Nephron progenitor cell (in vitro differentiated cells): ENCODE measurements around the gene PPIC.
"Not testable (repeated sequence)": the region's sequence is repeated elsewhere in the genome, so short reads cannot be mapped to it uniquely, and the experiment has no call there.

Experiments
- DNase-seq: peaks from one replicate; pipeline ENCODE4 v3.0.0; 2021
- H3K27ac Mint-ChIP-seq: 2 replicates; pipeline ENCODE4 v1.8.0; 2021; ENCODE audit warnings: mild to moderate bottlenecking, moderate library complexity, mixed read lengths
- H3K27me3 Mint-ChIP-seq: 2 replicates; pipeline ENCODE4 v1.8.0; 2021; ENCODE audit warnings: mild to moderate bottlenecking, low read depth, mixed read lengths; ENCODE audit not compliant: poor library complexity
- H3K36me3 Mint-ChIP-seq: 2 replicates; pipeline ENCODE4 v1.8.0; 2021; ENCODE audit warnings: low read depth, mixed read lengths
- H3K4me1 Mint-ChIP-seq: 2 replicates; pipeline ENCODE4 v1.8.0; 2021; ENCODE audit warnings: mixed read lengths
- H3K4me3 Mint-ChIP-seq: 2 replicates; pipeline ENCODE4 v1.8.0; 2021; ENCODE audit warnings: mild to moderate bottlenecking, moderate library complexity, mixed read lengths
- H3K9me3 Mint-ChIP-seq: 2 replicates; pipeline ENCODE4 v1.8.0; 2021; ENCODE audit warnings: mild to moderate bottlenecking, moderate library complexity, mixed read lengths
- TF ChIP-seq, protein P1 (sequence below): fragments of 200-600 bp; sonication (generic); IDR thresholded peaks from 2 replicates; pipeline ENCODE4 v1.5.0; 2021; ENCODE audit warnings: antibody characterized with exemption

PPIC gene

DNA sequence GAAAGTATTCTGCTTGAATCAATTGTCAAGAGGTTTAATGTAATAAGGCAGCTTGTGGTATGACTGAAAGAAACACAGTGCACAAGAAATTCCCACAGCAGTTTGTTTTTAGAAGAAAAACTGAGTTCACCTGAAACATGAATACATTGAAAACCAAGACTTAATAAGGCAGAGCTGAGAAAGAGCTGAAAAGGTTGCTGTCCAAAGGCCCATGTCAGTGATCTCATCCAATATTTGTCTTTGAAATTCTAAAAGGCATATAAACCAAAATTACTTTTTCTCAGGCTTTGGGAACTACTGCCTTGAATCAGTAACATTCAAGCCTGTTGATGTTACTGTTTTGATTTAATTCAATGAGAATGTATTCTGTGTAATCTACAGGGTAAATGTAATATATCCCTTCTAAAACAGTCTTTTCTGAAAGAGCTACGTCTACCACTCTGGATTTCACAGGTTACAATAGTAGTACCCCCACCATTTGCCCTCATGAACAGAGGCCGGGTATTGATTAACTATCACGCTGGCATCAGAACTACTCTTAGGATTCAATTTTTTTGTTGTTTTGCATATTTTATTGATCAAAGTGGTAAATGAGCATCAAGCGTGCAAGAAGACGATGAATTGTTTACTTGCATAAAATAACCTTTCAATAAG lies 57.8 kb downstream of the PPIC start:
- H3K27me3 Mint-ChIP-seq = peaks cover 3% of the 10 kb centered on the region
- H3K36me3 Mint-ChIP-seq = no peaks in the 10 kb centered on the region
- no peaks in the 10 kb centered on the region for H3K4me1 Mint-ChIP-seq
- TF ChIP-seq, protein P1, sequence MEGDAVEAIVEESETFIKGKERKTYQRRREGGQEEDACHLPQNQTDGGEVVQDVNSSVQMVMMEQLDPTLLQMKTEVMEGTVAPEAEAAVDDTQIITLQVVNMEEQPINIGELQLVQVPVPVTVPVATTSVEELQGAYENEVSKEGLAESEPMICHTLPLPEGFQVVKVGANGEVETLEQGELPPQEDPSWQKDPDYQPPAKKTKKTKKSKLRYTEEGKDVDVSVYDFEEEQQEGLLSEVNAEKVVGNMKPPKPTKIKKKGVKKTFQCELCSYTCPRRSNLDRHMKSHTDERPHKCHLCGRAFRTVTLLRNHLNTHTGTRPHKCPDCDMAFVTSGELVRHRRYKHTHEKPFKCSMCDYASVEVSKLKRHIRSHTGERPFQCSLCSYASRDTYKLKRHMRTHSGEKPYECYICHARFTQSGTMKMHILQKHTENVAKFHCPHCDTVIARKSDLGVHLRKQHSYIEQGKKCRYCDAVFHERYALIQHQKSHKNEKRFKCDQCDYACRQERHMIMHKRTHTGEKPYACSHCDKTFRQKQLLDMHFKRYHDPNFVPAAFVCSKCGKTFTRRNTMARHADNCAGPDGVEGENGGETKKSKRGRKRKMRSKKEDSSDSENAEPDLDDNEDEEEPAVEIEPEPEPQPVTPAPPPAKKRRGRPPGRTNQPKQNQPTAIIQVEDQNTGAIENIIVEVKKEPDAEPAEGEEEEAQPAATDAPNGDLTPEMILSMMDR = no peak
- no peak for DNase-seq
- no peak overlapping the region for H3K4me3 Mint-ChIP-seq
- no peak overlapping the region for H3K27ac Mint-ChIP-seq
- H3K9me3 Mint-ChIP-seq = no peaks in the 10 kb centered on the region

DNA sequence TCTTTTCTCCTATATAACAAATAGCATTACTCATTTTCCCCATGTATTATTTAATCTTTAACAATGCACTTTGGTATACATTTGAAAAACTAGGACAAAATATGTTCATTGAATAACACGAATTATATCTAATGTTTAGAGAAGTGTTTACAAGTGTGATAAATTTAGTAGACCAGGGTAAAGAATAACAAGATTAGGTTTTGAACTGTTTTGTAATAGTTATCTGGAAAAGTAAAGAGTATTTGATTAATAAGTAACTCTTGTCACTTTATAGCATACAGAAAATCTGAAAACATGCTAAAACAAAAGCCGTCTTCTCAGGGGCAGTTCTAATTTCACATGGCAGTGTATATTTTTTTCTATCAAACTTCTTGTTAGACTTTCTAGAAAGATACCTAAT lies 58.5 kb downstream of the PPIC start:
- H3K9me3 Mint-ChIP-seq = no peaks in the 10 kb centered on the region
- TF ChIP-seq, protein P1 = no peak
- no peaks in the 10 kb centered on the region for H3K36me3 Mint-ChIP-seq
- no peaks in the 10 kb centered on the region for H3K4me1 Mint-ChIP-seq
- DNase-seq = no peak
- H3K27ac Mint-ChIP-seq = no peak overlapping the region
- H3K4me3 Mint-ChIP-seq = no peak overlapping the region
- H3K27me3 Mint-ChIP-seq = peaks cover 5% of the 10 kb centered on the region

DNA sequence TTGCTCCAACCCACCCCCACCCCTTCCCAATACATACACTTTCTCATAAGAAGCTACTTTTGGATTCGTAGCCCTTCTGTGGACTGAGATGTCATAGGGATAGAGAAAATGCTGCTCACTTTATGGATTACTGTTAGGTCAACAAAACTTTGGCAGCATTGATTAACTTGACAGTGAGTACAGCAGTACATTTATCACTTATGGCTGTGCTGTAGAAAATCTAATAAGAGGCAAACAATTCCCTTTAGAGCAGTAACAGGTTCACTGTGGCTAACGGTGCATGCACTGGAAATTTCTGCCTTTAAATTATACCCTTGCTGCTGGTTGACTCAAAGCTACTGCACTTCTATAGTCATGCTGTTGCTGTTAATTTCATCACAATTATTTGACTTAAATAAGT lies 59.2 kb downstream of the PPIC start:
- H3K36me3 Mint-ChIP-seq = no peaks in the 10 kb centered on the region
- H3K27me3 Mint-ChIP-seq = peaks cover 6% of the 10 kb centered on the region
- no peak overlapping the region for H3K4me3 Mint-ChIP-seq
- no peaks in the 10 kb centered on the region for H3K4me1 Mint-ChIP-seq
- no peaks in the 10 kb centered on the region for H3K9me3 Mint-ChIP-seq
- H3K27ac Mint-ChIP-seq = no peak overlapping the region
- TF ChIP-seq, protein P1 = no peak
- no peak for DNase-seq

DNA sequence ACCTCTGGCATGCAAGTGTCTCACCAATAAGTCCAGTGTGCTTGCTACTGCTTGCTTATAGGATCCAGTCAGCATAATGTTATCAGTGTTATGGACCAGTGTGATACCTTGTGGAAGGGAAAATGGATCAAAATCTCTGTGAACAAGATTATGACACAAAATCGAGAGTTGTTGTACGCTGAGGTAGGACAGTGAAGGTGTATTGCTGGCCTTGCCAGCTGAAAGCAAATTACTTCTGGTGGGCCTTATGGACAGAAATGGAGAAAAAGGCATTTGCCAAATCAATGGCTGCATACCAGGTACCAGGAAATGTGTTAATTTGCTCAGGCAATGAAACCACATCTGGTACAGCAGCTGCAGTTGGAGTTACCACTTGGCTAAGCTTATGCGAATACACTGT lies 62.3 kb downstream of the PPIC start:
- DNase-seq, H3K4me3 Mint-ChIP-seq, H3K27me3 Mint-ChIP-seq, H3K9me3 Mint-ChIP-seq, H3K36me3 Mint-ChIP-seq, H3K27ac Mint-ChIP-seq, H3K4me1 Mint-ChIP-seq: not testable (repeated sequence)

DNA sequence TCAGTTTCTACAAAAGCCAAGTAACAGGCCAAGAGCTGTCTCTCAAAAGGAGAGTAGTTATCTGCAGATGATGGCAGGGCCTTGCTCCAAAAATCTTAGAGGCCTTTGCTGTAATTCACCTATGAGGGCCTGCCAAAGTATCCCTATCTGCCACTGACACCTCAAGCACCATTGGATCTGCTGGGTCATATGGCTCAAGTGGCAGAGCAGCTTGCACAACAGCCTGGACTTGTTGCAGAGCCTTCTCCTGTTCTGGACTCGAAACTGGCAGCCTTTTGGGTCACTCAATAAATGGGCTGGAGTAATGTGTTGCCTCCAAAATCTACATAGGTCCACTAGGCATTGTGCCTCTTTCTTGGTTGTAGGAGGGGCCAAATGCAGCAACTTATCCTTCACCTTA lies 62.8 kb downstream of the PPIC start:
- not testable (repeated sequence) for H3K27me3 Mint-ChIP-seq, DNase-seq, H3K4me1 Mint-ChIP-seq, H3K36me3 Mint-ChIP-seq, H3K9me3 Mint-ChIP-seq, H3K4me3 Mint-ChIP-seq, H3K27ac Mint-ChIP-seq
